Astrocyte (in vitro differentiated cells and primary cell): ENCODE results near the gene DLD.

ENCODE experiments used
- CTCF ChIP-seq: IDR thresholded peaks from 2 replicates; pipeline ENCODE4 v1.5.1; 2011; ENCODE audit warnings: low read depth, mild to moderate bottlenecking, inconsistent platforms, low read length, moderate library complexity; ENCODE audit not compliant: insufficient read depth
- EZH2 ChIP-seq: IDR thresholded peaks from 2 replicates; pipeline ENCODE4 v1.6.1; 2012; ENCODE audit warnings: mild to moderate bottlenecking, low read length, inconsistent platforms; ENCODE audit not compliant: insufficient read depth

DNA sequence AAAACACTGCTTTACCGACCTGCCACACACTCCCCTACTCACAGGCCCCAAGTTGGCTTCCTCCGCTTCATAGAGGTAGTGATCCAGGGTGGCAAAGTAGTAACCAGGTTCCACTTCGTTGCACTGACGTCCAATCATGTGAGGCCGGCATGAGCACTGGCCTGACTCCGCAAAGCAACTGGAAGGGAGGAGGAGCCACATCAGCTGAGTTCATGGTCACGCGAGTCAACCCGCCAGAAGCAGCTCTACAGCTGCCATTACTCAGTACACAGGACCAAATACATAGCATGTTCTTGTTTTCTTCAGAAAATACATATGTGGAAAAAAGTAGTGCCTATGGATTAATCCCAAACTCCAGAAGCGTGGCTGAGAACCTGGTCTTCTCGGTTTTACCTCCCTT lies 73.5 kb downstream of the DLD start:
- TF ChIP-seq CTCF (no peak), EZH2 (no peak)
